Peyer's patch (tissue), 4 donors: ENCODE results near the gene EIF3A. TPM values are rescaled to one million over a fixed set of nuclear protein-coding genes. Genes with fewer than 3 reads are reported as not detected.

ENCODE experiments used
- DNase-seq, 3 donors: peaks; one replicate each; pipeline ENCODE4 v3.0.0-alpha.2; 2017 to 2019
- H3K27ac ChIP-seq, 4 donors: fragments of 200-600 bp; sonication (generic); one replicate each; pipeline ENCODE4 v1.5.1; 2016 to 2019
- H3K27me3 ChIP-seq, 2 donors: fragments of 200-600 bp; sonication (generic); one replicate each; pipeline ENCODE4 v1.5.1; 2019
- H3K36me3 ChIP-seq, 3 donors: fragments of 200-600 bp; sonication (generic); one replicate each; pipeline ENCODE4 v1.5.1; 2016 to 2019
- H3K4me1 ChIP-seq, 4 donors: fragments of 200-600 bp; sonication (generic); one replicate each; pipeline ENCODE4 v1.5.1; 2016 to 2019
- H3K4me3 ChIP-seq, 4 donors: fragments of 200-600 bp; sonication (generic); 1 replicate in 3 of 4; 2 replicates in 1 of 4; pipeline ENCODE4 v1.5.1; 2016 to 2019; ENCODE audit warnings: mild to moderate bottlenecking in 1 of 4
- H3K9me3 ChIP-seq, 4 donors: fragments of 200-600 bp; sonication (generic); one replicate each; pipeline ENCODE4 v1.5.1; 2016 to 2019; ENCODE audit warnings: mild to moderate bottlenecking in 1 of 4
- POLR2A ChIP-seq, 2 donors: fragments of 450-650 bp; IDR thresholded peaks; one replicate each; pipeline ENCODE4 v1.5.1; 2017; ENCODE audit warnings: antibody characterized with exemption in 2 of 2, mild to moderate bottlenecking in 2 of 2, moderate library complexity in 2 of 2
- small RNA-seq, 2 donors: library from RNA; depleted of rRNA; stranded (forward); fragments of <200 nt; gene quantifications; one replicate each; pipeline ENCODE3, GENCODE V24; 2016
- total RNA-seq, 4 donors: library from RNA; depleted of rRNA; stranded (reverse); fragments of >200 nt; gene quantifications; one replicate each; pipeline ENCODE4 v1.1.0, GENCODE V29; 2016
- TF ChIP-seq, protein P1 (sequence below), 6 experiments: fragments of 450-650 bp in 4 of 6; fragments of 200-600 bp in 2 of 6; sonication (generic) in 1 of 6; IDR thresholded peaks; one replicate each; pipeline ENCODE4 v1.5.1; 2017 to 2019; ENCODE audit warnings: antibody characterized with exemption in 6 of 6, mild to moderate bottlenecking in 3 of 6, moderate library complexity in 1 of 6

The EIF3A gene
- total RNA-seq, 4 donors from 2014 or later = 69.5 to 266 (median 89.5) TPM

GRCh38 chr10:118985576-118985975 lies 95.0 kb downstream of the EIF3A start:
- H3K27me3 ChIP-seq = no peaks in the 10 kb centered on the region
- no peak for DNase-seq

More at GRCh38 chr10:118985576-118985975, 95.0 kb downstream of the EIF3A start:
- no peaks in the 10 kb centered on the region for H3K4me1 ChIP-seq
- no peak overlapping the region for H3K27ac ChIP-seq
- no peaks in the 10 kb centered on the region for H3K36me3 ChIP-seq
- TF ChIP-seq, protein P1, sequence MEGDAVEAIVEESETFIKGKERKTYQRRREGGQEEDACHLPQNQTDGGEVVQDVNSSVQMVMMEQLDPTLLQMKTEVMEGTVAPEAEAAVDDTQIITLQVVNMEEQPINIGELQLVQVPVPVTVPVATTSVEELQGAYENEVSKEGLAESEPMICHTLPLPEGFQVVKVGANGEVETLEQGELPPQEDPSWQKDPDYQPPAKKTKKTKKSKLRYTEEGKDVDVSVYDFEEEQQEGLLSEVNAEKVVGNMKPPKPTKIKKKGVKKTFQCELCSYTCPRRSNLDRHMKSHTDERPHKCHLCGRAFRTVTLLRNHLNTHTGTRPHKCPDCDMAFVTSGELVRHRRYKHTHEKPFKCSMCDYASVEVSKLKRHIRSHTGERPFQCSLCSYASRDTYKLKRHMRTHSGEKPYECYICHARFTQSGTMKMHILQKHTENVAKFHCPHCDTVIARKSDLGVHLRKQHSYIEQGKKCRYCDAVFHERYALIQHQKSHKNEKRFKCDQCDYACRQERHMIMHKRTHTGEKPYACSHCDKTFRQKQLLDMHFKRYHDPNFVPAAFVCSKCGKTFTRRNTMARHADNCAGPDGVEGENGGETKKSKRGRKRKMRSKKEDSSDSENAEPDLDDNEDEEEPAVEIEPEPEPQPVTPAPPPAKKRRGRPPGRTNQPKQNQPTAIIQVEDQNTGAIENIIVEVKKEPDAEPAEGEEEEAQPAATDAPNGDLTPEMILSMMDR (IDR thresholded peaks at IDR 0.05) = no peak
- no peak for TF ChIP-seq POLR2A (IDR thresholded peaks at IDR 0.05)
- no peak overlapping the region for H3K4me3 ChIP-seq
- H3K9me3 ChIP-seq = no peaks in the 10 kb centered on the region

Small RNAs within 50 kb of the gene (small RNA-seq; reads per million reads assigned to genes)
- gene AL355598.1 (0 reads per million in 2 donors), gene RF00413 (0 reads per million in 2 donors), gene SNORA19 (0 to 0.25 reads per million in 2 donors)

Other genes with a start within 250 kb of the EIF3A start
- 1 to 10 TPM in 1 of 4 donors, under 1 TPM in 1, not detected in 2; 0.13 to 9.9 TPM for gene NANOS1, start 51.1 kb downstream of the EIF3A start, total RNA-seq
- 10 to 100 TPM; 33.8 to 50.8 (median 45.7) TPM for gene DENND10, start 23.3 kb upstream of the EIF3A start, total RNA-seq
- 10 to 100 TPM; 22.8 to 35.5 (median 26.2) TPM for gene SFXN4, start 84.9 kb upstream of the EIF3A start, total RNA-seq
- gene PRDX3, start 98.0 kb upstream of the EIF3A start, total RNA-seq = 100 to 1,000 TPM in 2 of 4 donors, 10 to 100 TPM in 2; 76.2 to 138 (median 107) TPM
- 10 to 100 TPM in 3 of 4 donors, 1 to 10 TPM in 1; 10.0 to 61.9 (median 18.1) TPM for gene GRK5, start 126.8 kb upstream of the EIF3A start, total RNA-seq